SJCRH30 (cell line): Measurements from ENCODE around the gene PRKG1. TPM values are rescaled to one million over a fixed set of nuclear protein-coding genes. Genes with fewer than 3 reads are reported as not detected.
A peak's percentile ranks its signal among the peaks of the same experiment; 100 is the strongest.

Experiments used
- DNase-seq, 2 experiments: peaks; one replicate each; pipeline ENCODE4 v3.0.0-alpha.2; 2015 to 2020
- H3K27ac ChIP-seq: fragments of 250-450 bp; sonication (Bioruptor Pico); 2 replicates; pipeline ENCODE4 v1.5.1; 2020; ENCODE audit warnings: mild to moderate bottlenecking, moderate library complexity
- H3K27me3 ChIP-seq: fragments of 250-450 bp; sonication (Bioruptor Pico); 2 replicates; pipeline ENCODE4 v1.5.1; 2020; ENCODE audit warnings: mild to moderate bottlenecking, moderate library complexity
- H3K36me3 ChIP-seq: fragments of 250-450 bp; sonication (Bioruptor Pico); 2 replicates; pipeline ENCODE4 v1.5.1; 2020; ENCODE audit warnings: mild to moderate bottlenecking, moderate library complexity
- H3K4me1 ChIP-seq: fragments of 250-450 bp; sonication (Bioruptor Pico); 2 replicates; pipeline ENCODE4 v1.5.1; 2020; ENCODE audit warnings: mild to moderate bottlenecking, moderate library complexity
- H3K4me3 ChIP-seq: fragments of 250-450 bp; sonication (Bioruptor Pico); 2 replicates; pipeline ENCODE4 v1.5.1; 2020; ENCODE audit warnings: mild to moderate bottlenecking, moderate library complexity
- H3K9me3 ChIP-seq: fragments of 250-450 bp; sonication (Bioruptor Pico); replicated peaks from 2 replicates; pipeline ENCODE4 v1.5.1; 2020; ENCODE audit warnings: mild to moderate bottlenecking, moderate library complexity
- total RNA-seq: library from RNA; depleted of rRNA; stranded (reverse); fragments of >200 nt; shearing (Covaris generic); gene quantifications from 2 replicates; pipeline ENCODE4 v1.2.3, GENCODE V29; 2014

Gene PRKG1
- total RNA-seq, 1 experiment from 2014 or later, result 3.0 TPM

- DNase-seq, result no peak
- H3K4me3 ChIP-seq, result no peak overlapping the region
- no peaks in the 10 kb centered on the region for H3K4me1 ChIP-seq
- no peaks in the 10 kb centered on the region for H3K27me3 ChIP-seq
- H3K36me3 ChIP-seq, result no peaks in the 10 kb centered on the region
- no peak overlapping the region for H3K27ac ChIP-seq
- no peaks in the 10 kb centered on the region for H3K9me3 ChIP-seq
Measured at GRCh38 chr10:51956822-51957221, 882.5 kb downstream of the PRKG1 start.

- Histone ChIP-seq H3K4me3 (no peak overlapping the region), H3K27me3 (no peaks in the 10 kb centered on the region), H3K36me3 (no peaks in the 10 kb centered on the region), H3K4me1 (no peaks in the 10 kb centered on the region), H3K9me3 (no peaks in the 10 kb centered on the region), H3K27ac (no peak overlapping the region)
- DNase-seq, result peak in 1 of 2 experiments; percentile 63
Measured at GRCh38 chr10:51960494-51960895, 886.2 kb downstream of the PRKG1 start.

DNA sequence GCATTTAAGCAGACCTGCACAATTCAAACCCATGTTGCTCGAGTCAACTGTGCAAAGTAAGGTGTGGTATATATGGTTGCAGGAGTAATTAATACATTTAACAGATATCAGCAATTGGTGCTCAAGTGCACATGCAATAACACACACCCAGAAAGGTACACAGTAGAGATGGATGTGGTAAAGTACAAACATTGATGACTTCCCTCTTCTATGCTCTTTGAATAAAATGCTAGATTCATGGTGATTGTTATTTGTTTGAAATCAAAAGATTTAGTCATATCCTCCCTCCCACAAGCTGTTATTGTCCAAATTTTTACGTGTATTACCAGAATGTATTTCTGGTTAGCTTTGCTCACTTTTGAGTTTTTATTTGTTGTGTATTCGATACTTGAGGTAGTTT is 887.1 kb downstream of the PRKG1 start:
- H3K4me1 ChIP-seq, result no peaks in the 10 kb centered on the region
- no peaks in the 10 kb centered on the region for H3K27me3 ChIP-seq
- no peaks in the 10 kb centered on the region for H3K9me3 ChIP-seq
- H3K27ac ChIP-seq, result no peak overlapping the region
- no peak overlapping the region for H3K4me3 ChIP-seq
- DNase-seq, result no peak
- no peaks in the 10 kb centered on the region for H3K36me3 ChIP-seq

- H3K36me3 ChIP-seq, result no peaks in the 10 kb centered on the region
- no peak for DNase-seq
Measured at GRCh38 chr10:51964630-51965029, 890.3 kb downstream of the PRKG1 start.

DNA sequence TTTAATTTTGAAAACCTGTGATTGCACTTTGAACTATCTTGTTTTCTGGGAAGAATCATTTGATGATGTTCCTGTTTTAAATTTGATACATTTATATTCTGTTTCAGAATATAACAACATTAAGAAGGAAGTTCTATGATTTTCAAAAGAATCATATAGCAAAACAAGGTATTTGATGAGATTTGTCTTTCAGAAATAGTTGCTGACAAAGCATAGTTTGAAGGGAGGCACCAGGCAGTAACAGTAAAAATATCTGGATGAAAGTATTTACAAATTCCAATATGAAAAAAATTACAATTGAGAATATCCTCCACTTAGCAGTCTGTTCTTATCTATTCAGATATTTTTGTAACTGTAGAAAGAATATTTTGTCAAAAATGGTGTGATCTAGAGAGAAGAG is 891.2 kb downstream of the PRKG1 start:
- H3K27ac ChIP-seq, result no peak overlapping the region
- no peaks in the 10 kb centered on the region for H3K9me3 ChIP-seq
- H3K27me3 ChIP-seq, result no peaks in the 10 kb centered on the region
- no peaks in the 10 kb centered on the region for H3K36me3 ChIP-seq
- no peaks in the 10 kb centered on the region for H3K4me1 ChIP-seq
- H3K4me3 ChIP-seq, result no peak overlapping the region
- no peak for DNase-seq

More at GRCh38 chr10:51964630-51965029, 890.3 kb downstream of the PRKG1 start:
- no peaks in the 10 kb centered on the region for H3K9me3 ChIP-seq
- no peaks in the 10 kb centered on the region for H3K27me3 ChIP-seq
- H3K4me3 ChIP-seq, result no peak overlapping the region
- no peaks in the 10 kb centered on the region for H3K4me1 ChIP-seq
- no peak overlapping the region for H3K27ac ChIP-seq

DNA sequence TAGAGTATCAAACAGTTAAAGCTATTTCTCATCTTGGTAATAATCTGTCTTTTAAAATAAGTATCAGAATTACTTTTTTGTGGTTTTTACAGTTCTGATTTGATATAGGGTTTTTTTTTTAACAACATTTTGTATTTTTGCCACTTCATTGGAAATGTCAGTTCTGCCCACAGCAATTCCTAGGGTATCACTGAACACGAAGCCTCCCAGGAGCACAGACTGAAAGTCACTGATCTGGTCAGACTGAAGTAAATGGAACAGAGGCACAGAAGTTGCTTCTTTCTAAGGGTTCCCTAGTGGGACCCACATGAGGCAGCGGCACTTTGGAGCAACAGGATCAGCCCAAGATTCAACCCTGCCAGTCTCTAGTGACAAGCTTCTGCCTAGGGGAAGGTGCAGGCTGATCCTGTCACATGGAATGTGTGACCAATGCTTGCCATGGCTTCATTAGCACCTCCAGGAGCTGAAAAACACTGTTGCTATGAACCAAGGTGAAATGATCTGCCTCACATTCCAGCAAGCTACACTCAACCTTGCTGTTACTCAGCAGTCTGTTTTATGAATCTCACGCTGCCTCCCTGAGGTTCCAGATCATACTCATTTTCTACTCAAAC is 898.6 kb downstream of the PRKG1 start:
- Histone ChIP-seq H3K4me3 (no peak overlapping the region), H3K27ac (no peak overlapping the region), H3K27me3 (no peaks in the 10 kb centered on the region), H3K9me3 (no peaks in the 10 kb centered on the region), H3K4me1 (no peaks in the 10 kb centered on the region), H3K36me3 (no peaks in the 10 kb centered on the region)
- no peak for DNase-seq

DNA sequence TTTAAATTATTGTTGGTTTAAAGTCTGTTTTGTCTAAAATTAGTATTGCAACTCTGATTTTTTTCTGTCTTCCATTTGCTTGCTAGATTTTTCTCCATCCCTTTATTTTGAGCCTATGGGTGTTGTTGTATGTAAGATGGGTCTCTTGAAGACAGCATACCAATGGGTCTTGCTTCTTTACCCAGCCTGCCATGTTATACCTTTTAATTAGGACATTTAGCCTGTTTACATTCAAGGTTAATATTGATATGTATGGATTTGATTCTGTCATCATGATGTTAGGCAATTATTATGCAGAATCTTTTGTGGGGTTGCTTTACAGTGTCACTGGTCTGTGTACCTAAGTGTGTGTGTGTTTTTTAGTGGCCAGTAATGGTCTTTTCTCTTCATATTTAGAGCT is 906.5 kb downstream of the PRKG1 start:
- Histone ChIP-seq H3K27ac (no peak overlapping the region), H3K4me3 (no peak overlapping the region), H3K27me3 (no peaks in the 10 kb centered on the region), H3K36me3 (no peaks in the 10 kb centered on the region), H3K4me1 (no peaks in the 10 kb centered on the region), H3K9me3 (no peaks in the 10 kb centered on the region)
- no peak for DNase-seq

GRCh38 chr10:51981731-51982130 is 907.4 kb downstream of the PRKG1 start:
- H3K27ac ChIP-seq, result no peak overlapping the region
- no peak for DNase-seq
- H3K9me3 ChIP-seq, result no peaks in the 10 kb centered on the region
- H3K36me3 ChIP-seq, result no peaks in the 10 kb centered on the region
- H3K4me1 ChIP-seq, result no peaks in the 10 kb centered on the region
- H3K27me3 ChIP-seq, result no peaks in the 10 kb centered on the region
- no peak overlapping the region for H3K4me3 ChIP-seq

DNA sequence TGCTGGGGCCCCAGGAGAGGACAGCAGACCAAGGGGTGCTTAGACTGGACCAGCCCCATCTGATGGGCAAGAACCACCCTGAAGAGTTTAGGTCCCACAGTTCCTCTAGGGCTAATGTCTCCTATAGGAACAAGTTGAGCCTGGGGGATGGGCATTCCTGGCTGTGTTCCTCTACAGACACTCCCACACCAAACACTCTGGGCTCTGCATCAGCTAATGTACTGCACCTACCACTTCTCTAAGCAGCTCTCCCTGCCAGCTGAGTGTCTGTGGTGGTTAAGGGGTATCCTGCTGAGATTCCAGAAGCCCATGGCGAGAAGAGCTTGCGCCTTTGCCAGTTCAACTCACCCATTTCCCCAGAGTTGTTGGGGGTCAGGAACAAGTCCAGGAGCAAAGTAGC is 909.2 kb downstream of the PRKG1 start:
- H3K4me1 ChIP-seq, result no peaks in the 10 kb centered on the region
- H3K36me3 ChIP-seq, result no peaks in the 10 kb centered on the region
- no peak for DNase-seq
- H3K27me3 ChIP-seq, result no peaks in the 10 kb centered on the region
- H3K9me3 ChIP-seq, result no peaks in the 10 kb centered on the region
- no peak overlapping the region for H3K27ac ChIP-seq
- H3K4me3 ChIP-seq, result no peak overlapping the region

GRCh38 chr10:51985336-51985735 is 911.0 kb downstream of the PRKG1 start:
- no peak for DNase-seq
- Histone ChIP-seq H3K27ac (no peak overlapping the region), H3K36me3 (no peaks in the 10 kb centered on the region), H3K4me1 (no peaks in the 10 kb centered on the region), H3K4me3 (no peak overlapping the region), H3K9me3 (no peaks in the 10 kb centered on the region), H3K27me3 (no peaks in the 10 kb centered on the region)

DNA sequence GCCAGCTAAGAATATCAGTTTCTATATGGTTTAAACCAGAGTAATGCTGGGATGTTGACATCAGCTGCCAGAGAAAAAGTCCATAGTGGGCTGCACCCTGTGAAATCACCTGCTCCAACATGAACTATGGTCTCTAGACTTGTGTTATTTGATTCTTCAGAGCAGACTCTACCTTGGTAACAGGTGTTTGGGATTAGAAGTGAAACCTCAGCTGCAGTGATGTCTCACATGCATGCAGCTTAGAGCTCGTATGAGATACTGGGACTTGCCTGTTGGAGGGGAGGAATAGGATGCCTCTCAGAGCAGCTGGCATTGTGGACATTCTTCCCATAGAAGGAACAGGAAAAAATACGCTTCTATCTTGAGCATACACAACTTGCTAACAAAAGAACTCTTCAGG is 912.2 kb downstream of the PRKG1 start:
- Histone ChIP-seq H3K4me1 (no peaks in the 10 kb centered on the region), H3K36me3 (no peaks in the 10 kb centered on the region), H3K9me3 (no peaks in the 10 kb centered on the region), H3K4me3 (no peak overlapping the region), H3K27me3 (no peaks in the 10 kb centered on the region), H3K27ac (no peak overlapping the region)
- peak; percentile 2 to 45 for DNase-seq

DNA sequence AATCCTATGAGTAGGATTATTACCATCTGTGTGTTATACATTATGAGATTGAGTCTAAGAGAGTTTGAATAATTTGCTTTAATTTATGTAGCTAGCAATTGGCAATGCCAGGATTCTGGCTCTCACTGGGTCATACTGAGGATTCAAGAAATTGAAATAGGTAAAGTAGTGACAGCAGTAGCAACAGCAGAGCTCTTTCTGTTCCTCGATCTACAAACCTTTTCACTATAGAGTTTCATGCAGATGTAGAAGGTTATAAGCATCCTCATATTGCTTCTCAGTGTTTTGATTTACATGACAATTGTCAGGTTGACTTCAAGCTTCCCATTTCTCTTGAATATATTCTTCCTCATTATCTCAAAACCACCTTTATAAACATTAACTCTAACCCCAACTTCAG is 919.2 kb downstream of the PRKG1 start:
- DNase-seq, result no peak
- Histone ChIP-seq H3K9me3 (no peaks in the 10 kb centered on the region), H3K27ac (no peak overlapping the region), H3K27me3 (no peaks in the 10 kb centered on the region), H3K36me3 (no peaks in the 10 kb centered on the region), H3K4me1 (no peaks in the 10 kb centered on the region), H3K4me3 (no peak overlapping the region)

DNA sequence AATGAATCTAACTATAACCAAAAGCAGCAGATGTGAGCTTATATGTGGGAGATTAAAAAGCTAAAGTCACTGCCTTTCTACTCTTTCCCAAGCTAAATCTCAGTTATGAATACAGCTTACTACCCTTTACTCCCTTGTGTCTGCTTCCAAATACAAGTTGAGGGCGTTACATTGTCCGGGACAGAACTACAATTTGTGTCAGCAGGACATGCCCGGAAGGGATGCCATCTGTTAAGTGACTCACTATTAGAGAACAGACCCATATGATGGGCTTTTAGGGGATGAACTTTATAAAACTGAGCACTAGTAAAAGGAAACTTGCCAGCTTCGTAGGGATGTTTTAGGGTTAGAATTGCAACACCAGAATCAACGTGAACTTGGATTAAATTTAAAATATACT is 924.8 kb downstream of the PRKG1 start:
- Histone ChIP-seq H3K9me3 (no peaks in the 10 kb centered on the region), H3K4me3 (no peak overlapping the region), H3K36me3 (no peaks in the 10 kb centered on the region), H3K27ac (no peak overlapping the region), H3K27me3 (no peaks in the 10 kb centered on the region), H3K4me1 (no peaks in the 10 kb centered on the region)
- peak; percentile 28 to 51 for DNase-seq

DNA sequence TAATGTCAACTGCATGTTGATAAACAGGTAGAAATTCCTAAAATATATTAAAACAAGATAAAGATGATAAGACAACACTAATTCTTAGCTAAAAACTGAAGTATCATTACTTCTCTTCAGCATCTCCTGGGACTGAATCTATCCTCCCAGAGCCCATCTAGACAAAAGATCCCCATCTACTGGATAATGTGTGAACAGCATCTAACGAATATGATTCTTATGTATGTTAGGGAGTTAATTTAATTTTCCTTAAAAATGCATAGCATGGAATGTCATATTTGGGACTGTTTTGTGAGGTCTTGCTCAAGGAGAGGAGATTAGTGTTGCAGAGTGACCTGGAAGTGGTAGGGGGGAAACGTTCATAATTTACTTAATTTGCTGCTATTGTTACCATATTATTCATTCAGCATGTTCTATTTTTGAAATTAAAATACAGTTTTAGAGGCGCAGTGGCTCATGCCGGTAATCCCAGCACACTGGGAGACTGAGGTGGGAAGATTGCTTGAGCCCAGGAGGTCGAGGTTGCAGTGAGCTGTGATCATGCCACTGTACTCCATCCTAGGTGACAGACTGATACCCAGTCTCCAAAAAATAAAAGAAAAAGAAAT is 930.2 kb downstream of the PRKG1 start:
- DNase-seq, result peak in 1 of 2 experiments; percentile 61
- no peaks in the 10 kb centered on the region for H3K9me3 ChIP-seq

DNA sequence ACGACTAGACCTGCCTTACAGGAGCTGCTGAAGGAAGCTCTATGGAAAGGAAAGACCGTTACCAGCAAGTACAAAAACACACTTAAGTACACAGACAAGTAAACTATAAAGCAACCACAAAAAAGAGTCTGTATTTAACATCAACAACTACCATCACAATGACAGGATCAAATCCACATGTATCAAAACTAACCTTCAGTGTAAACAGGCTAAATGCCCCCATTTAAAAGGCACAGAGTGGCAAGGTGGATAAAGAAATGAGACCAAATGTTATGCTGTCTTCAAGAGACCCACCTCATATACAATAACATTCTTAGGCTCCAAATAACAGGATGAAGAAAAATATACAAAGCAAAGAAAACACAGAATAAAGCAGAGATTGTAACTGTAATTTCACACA is 932.8 kb downstream of the PRKG1 start:
- Histone ChIP-seq H3K27me3 (no peaks in the 10 kb centered on the region), H3K4me3 (no peak overlapping the region), H3K9me3 (no peaks in the 10 kb centered on the region), H3K27ac (no peak overlapping the region), H3K4me1 (no peaks in the 10 kb centered on the region), H3K36me3 (no peaks in the 10 kb centered on the region)
- no peak for DNase-seq

More for the DNA sequence above, 930.2 kb downstream of the PRKG1 start:
- Histone ChIP-seq H3K27me3 (no peaks in the 10 kb centered on the region), H3K4me1 (no peaks in the 10 kb centered on the region), H3K27ac (no peak overlapping the region), H3K4me3 (no peak overlapping the region), H3K36me3 (no peaks in the 10 kb centered on the region)

GRCh38 chr10:52011118-52011517 is 936.8 kb downstream of the PRKG1 start:
- Histone ChIP-seq H3K27me3 (no peaks in the 10 kb centered on the region), H3K4me1 (no peaks in the 10 kb centered on the region), H3K4me3 (no peak overlapping the region), H3K9me3 (no peaks in the 10 kb centered on the region), H3K27ac (no peak overlapping the region), H3K36me3 (no peaks in the 10 kb centered on the region)
- DNase-seq, result no peak
